ENCODE data around the gene SREBF1.

GRCh38 chr17:17822616-17823015 is 14.2 kb downstream of the SREBF1 start:
- TF ChIP-seq, protein P1, sequence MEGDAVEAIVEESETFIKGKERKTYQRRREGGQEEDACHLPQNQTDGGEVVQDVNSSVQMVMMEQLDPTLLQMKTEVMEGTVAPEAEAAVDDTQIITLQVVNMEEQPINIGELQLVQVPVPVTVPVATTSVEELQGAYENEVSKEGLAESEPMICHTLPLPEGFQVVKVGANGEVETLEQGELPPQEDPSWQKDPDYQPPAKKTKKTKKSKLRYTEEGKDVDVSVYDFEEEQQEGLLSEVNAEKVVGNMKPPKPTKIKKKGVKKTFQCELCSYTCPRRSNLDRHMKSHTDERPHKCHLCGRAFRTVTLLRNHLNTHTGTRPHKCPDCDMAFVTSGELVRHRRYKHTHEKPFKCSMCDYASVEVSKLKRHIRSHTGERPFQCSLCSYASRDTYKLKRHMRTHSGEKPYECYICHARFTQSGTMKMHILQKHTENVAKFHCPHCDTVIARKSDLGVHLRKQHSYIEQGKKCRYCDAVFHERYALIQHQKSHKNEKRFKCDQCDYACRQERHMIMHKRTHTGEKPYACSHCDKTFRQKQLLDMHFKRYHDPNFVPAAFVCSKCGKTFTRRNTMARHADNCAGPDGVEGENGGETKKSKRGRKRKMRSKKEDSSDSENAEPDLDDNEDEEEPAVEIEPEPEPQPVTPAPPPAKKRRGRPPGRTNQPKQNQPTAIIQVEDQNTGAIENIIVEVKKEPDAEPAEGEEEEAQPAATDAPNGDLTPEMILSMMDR (IDR thresholded peaks at IDR 0.05), result no peak
- TF ChIP-seq POLR2AphosphoS5 (IDR thresholded peaks at IDR 0.05), result no peak
